GM18520 (cell line): ENCODE results near the gene DDT.
"Not testable (repeated sequence)": the region's sequence is repeated elsewhere in the genome, so short reads cannot be mapped to it uniquely, and the experiment has no call there.

Experiments used
- ATAC-seq: cut with Tn5 transposase; IDR thresholded peaks from one replicate; pipeline ENCODE4 v1.9.1; 2021; ENCODE audit not compliant: unreplicated experiment

DDT gene

GRCh38 chr22:23993080-23993479 is 18.8 kb upstream of the DDT start:
- ATAC-seq, result not testable (repeated sequence)

DNA sequence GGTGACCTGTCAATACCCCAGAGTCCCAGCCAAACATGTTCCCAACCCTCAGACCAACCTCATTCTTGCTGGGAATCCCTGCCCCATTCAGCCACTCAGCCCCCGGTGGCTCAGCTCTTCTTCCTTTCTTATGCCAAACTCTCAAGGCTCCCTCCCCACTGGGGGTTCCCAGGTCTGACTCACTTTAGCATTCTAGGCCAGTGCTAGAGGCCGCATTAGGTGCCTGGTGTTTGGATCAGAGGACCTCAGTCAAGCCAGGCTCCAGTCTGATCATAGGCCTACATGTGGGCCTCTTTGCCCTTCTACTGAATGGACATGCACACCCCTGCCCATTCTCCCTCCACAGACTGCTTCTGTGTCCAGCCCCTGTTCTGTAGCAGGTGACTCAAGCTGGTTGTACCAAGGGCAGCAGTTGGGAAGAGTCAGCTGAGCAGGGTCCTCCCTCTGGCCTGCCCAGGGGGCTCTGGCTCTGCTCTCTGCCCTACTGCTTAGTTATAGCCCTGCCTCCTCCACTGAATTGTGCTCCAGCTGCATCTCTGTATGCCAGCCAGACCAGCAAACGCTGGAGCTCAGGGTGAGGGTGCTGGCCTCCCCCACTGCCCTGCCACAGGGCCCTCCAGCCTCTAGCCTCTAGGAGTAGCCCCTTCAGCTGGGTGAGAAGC is 15.5 kb upstream of the DDT start:
- not testable (repeated sequence) for ATAC-seq

GRCh38 chr22:23986538-23987178 is 12.4 kb upstream of the DDT start:
- not testable (repeated sequence) for ATAC-seq

- ATAC-seq, result not testable (repeated sequence)
Observed at GRCh38 chr22:23986089-23986488, 11.8 kb upstream of the DDT start.

GRCh38 chr22:23984430-23984829 is 10.2 kb upstream of the DDT start:
- ATAC-seq, result no peak

- not testable (repeated sequence) for ATAC-seq
Observed at GRCh38 chr22:23980567-23980966, 6.3 kb upstream of the DDT start.

DNA sequence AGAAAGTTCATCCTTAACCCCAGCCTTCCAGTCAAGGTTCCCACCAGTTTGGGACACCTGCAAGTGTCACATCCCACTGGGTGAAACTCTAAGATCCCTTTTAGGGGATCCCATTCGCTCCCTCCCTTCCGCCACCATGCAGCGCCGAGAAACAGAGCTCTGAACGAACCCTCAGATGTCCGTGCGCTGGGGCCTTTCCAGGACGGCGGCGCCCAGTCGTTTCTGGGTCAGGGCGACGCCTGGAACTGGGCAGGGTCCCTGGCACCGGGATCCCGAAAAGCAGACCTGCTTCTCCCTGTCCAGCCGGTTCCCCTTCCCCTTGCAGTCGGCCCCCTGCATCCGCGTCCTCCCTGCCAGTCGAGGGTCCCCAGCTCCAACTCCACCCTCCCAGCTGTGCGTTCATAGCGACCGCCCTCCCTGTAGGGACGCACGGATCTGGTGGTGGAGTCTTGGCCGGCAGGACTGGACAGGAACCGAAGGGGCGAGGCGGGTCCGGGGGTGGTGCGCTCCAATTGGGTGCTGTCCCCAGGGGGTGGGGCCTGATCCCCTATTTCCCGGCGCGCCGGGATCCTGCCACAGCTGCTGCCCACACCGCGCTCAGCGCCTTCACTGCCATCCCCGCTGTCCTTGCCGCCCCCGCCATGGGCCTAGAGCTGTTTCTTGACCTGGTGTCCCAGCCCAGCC is 5.5 kb upstream of the DDT start, which contains the start of gene GSTT2:
GSTT2 (plus strand) TSS at position 578 of the 684 bp plus-strand sequence.
- not testable (repeated sequence) for ATAC-seq

DNA sequence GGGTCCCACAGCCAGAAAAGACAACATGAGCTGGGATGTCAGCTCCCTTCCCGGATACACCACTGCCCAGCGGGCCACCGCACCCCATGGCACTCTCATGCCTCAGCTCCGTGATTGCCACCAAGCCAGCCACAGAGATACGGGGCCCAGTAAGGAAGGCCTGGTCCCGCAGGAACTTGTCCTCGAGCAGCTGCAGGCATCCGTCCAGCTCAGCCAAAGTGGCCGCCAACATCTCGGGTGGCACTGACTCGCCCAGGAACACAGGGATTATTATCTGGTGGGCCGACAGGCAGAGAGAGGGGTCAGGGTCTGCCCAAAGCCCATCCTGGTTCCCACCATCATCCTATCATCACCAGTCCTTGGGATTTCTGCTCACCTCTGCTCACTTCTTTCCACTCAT is 3.1 kb upstream of the DDT start:
- not testable (repeated sequence) for ATAC-seq

DNA sequence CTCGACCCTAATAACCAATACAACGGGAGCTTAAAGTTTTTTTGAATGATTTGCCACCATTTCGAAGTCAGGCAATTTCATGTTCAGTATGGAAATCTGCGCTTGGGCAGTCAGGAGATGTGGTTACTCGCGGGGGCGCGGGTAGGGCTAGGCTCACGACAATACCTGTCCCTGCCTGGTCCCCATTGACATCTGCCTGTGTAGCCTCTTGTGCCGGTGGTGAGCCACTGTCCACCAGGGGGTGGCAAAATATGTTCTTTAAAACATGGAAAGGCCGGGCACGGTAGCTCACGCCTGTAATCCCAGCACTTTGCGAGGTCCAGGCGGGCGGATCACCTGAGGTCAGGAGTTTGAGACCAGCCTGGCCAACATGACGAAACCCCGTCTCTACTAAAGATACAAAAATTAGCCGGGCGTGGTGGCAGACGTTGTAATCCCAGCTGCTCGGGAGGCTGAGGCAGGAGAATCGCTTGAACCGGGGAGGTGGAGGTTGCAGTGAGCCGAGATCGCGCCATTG is 653 bp upstream of the DDT start:
- not testable (repeated sequence) for ATAC-seq

DNA sequence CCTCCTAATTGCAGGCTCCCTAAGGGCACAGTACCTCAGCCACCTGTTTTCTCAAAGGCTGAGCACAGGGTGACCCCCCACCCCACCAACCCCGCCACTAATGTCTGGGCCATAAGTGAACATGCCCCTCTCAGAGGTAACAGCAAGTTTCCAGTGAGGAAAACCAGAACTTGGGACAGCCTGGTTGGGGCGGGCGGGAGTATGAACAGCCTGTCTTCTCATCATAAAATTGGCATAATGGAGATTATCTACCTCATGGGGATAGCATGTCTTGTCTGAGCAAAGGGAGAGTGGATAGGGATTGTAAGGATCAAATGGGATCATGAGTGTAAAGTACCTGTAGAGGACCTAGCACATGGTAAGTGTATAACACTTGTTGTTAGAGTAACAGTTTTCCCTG is 2.3 kb downstream of the DDT start:
- not testable (repeated sequence) for ATAC-seq

DNA sequence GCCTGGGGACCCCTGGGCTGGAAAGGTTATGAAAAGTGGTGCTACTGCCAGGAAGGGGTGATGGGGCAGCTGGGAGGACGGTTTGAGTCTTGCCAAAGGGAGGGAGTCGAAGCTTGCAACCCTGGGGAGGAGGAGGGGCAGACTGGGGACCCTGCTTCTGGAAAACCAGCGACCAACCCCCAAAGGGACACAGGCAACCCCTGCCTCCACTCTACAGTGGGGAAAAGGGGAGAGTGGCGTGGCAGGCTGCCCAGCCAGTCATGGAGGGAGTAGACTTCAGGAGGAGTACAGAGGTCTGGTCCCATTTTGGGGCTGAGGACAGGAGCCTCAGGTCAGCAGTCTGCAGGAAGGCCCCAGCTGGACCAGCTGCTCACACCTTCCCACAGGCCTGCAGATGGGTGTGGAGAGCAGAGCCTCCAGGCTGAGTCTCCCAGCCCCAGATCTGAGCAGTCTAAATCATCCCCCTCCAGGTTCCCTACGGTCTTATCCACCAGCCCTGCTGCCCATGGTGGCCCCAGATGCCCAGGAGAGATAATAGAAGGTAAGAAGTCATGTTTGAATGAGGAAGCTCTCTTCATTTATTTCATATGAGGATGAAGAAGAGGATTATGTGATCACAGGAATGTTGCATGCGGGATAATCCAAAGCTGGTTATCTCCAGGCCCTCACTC is 3.3 kb downstream of the DDT start:
- ATAC-seq, result no peak

DNA sequence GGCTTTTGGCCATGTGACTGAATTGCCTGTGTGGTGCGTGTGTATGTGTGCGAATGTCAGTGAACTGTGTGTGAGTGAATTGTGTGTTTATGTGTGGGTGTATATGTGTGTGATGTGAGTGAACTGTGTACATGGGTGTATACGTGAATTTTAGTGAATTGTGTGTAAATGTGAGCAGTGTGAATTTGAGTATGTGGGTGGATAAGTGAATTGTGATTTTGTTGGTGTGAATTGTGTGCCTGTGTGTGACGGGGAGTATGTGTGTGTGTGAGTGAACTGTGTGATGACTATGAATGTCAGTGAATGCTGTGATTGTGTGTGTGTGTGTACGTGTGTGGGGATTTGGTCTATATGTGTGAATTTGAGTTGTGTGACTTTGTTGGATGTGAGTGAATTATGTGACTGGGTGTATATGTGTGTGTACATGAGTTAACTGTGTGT is 4.0 kb downstream of the DDT start:
- ATAC-seq, result no peak

- no peak for ATAC-seq
Observed at GRCh38 chr22:23969071-23969470, 5.2 kb downstream of the DDT start.

DNA sequence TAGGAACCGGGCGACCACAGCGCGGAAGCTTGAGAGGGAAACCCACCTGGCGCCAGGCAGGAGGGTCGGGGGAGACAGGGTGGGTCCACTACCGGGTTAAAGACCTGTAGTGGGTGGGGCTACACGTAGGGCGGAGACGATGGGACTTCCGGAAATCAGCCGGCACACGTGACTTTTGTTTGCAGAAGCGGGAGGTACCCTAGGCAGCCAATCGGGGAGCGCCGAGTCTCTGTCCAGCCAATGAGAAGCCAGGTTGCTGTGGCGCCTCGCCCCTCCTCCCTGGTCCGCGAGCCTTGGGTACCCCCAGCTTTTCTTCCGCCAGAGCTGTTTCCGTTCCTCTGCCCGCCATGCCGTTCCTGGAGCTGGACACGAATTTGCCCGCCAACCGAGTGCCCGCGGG is 7.7 kb downstream of the DDT start, which contains the start of gene DDTL:
DDTL (plus strand) TSS at position 321 of the 400 bp plus-strand sequence; CDS start at position 348, 27 bp downstream.
- peak; percentile 94 for ATAC-seq

- not testable (repeated sequence) for ATAC-seq
Observed at GRCh38 chr22:23966094-23966493, 8.1 kb downstream of the DDT start.

DNA sequence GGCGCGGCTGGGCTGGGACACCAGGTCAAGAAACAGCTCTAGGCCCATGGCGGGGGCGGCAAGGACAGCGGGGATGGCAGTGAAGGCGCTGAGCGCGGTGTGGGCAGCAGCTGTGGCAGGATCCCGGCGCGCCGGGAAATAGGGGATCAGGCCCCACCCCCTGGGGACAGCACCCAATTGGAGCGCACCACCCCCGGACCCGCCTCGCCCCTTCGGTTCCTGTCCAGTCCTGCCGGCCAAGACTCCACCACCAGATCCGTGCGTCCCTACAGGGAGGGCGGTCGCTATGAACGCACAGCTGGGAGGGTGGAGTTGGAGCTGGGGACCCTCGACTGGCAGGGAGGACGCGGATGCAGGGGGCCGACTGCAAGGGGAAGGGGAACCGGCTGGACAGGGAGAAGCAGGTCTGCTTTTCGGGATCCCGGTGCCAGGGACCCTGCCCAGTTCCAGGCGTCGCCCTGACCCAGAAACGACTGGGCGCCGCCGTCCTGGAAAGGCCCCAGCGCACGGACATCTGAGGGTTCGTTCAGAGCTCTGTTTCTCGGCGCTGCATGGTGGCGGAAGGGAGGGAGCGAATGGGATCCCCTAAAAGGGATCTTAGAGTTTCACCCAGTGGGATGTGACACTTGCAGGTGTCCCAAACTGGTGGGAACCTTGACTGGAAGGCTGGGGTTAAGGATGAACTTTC is 13.0 kb downstream of the DDT start, which contains the start of gene GSTT2B:
GSTT2B (minus strand) TSS at position 112 of the 688 bp plus-strand sequence; CDS start at position 48, 64 bp downstream.
- ATAC-seq, result not testable (repeated sequence)

DNA sequence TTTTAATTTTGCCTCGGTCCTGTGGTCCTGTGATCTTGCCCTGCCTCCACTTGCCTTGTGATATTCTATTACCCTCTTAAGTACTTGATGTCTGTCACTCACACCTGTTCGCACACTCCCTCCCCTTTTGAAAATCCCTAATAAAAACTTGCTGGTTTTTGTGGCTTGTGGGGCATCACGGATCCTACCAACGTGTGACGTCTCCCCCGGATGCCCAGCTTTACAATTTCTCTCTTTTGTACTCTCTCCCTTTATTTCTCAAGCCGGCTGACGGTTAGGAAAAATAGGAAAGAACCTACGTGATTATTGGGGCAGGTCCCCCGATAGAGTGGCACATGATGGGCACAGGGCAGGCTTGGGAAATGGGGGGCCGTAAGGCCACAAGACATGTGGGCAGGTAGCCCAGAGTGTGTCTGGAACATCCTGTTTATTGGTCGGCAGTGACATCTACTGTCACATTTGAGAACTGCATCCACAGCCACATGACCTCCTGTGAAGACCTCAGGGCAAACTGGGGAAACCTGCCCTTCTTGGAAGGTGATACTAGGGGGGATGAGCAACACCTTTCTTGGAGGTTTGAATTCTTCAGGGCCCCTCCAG is 17.8 kb downstream of the DDT start:
- ATAC-seq, result not testable (repeated sequence)

GRCh38 chr22:23955886-23956285 is 18.4 kb downstream of the DDT start:
- ATAC-seq, result not testable (repeated sequence)

DNA sequence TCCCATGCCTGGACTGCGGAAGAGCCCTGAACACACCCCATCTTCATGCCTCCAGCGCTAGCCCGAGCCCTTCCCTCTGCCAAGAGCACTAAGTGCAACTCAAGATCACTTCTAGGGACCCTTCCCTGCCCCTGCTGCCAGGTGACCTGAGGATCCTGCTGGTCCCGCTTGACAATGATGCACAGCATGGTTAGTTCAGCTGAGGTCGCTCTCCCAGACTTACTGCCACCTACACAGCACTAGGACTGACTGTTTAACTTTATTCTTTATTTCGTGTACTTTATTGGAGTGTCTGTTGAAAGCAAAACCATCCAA is 19.3 kb downstream of the DDT start:
- ATAC-seq, result not testable (repeated sequence)
